GM18499 (cell line): ENCODE measurements around the gene PHF20.
"Not testable (repeated sequence)": the region's sequence is repeated elsewhere in the genome, so short reads cannot be mapped to it uniquely, and the experiment has no call there.

Source experiments
- ATAC-seq: cut with Tn5 transposase; IDR thresholded peaks from one replicate; pipeline ENCODE4 v1.9.1; 2021; ENCODE audit warnings: moderate number of reproducible peaks; ENCODE audit not compliant: insufficient read depth, unreplicated experiment

Gene PHF20

DNA sequence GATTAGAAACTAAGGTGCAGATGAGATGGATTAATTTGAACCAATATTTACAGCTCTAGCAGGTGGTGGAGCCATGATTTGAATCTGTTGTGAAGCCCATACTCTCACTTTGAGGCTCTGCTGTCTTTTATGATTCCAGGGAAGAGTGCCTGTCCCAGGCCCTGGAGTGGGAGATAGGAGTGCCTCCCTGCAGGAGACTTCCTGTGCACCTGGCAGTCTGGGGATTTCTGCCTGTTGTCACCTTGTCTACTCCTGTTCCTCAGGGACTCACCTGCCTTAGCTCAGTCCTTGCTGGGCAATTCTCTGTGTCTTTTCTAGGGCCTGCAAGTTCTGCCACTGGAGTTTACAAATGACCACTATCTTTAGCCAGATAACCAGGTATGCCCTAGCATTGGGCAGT lies 136.2 kb downstream of the PHF20 start:
- ATAC-seq: no peak

DNA sequence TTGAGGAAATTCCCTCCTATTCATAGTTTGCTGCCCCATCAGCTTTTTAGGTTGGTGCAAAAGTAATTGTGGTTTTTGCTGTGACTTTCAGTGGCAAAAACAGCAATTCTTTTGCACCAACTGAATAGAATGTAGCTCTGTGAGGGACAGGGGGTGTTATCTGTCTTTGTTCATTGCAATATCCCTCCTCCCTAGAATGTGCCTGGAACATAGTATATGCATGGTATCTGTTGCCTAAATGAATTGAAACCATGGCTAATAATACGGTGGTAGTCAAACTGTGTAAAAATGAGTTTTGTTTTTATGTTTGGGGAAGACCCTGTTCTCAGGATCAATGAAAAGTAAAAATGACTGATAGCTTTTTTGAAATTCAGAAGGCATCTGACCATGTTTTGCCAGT lies 137.4 kb downstream of the PHF20 start:
- no peak for ATAC-seq

DNA sequence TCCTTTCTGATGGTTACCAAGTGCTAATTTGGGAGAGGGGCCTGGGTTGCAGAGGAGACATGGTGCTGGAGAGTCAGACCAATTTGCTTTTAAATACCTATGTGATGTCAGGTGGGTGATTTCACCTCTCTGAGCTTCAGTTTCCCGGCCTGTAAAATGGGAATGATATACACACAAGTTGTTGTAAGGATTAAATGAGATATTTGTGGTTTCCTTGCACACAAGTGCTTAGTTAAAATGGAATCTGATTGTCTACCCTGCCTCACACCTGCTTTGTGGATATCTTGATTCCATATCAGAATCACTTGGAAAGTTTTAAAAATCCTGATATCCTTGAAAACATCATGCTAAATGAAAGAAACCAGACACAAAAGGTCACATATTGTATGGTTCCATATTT lies 138.0 kb downstream of the PHF20 start:
- ATAC-seq: no peak

- ATAC-seq: no peak
Measured at GRCh38 chr20:35910254-35910653, 138.4 kb downstream of the PHF20 start.

GRCh38 chr20:35912881-35913280 lies 141.1 kb downstream of the PHF20 start:
- no peak for ATAC-seq

DNA sequence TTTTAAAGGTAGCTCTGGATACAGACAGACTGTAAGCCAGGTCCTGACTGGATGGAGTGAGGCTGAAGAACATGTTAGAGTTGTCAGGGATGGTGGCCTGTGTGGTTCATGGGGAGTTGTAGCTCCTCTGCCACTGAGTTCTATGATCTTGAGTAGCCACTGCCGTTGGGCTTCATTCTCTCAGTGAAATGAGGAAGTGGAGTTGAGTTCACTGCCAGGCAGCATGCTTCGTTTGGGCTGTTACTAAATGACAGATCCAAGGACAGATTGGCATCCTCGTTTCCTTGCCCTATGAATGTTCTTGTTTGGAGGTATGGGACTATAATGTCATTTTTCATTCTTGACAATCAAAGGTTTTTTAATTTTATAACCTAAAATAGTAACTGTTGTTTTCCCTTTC lies 145.3 kb downstream of the PHF20 start:
- ATAC-seq: no peak

- ATAC-seq: no peak
Measured at GRCh38 chr20:35918021-35918420, 146.2 kb downstream of the PHF20 start.

GRCh38 chr20:35920523-35920922 lies 148.7 kb downstream of the PHF20 start:
- ATAC-seq: no peak

GRCh38 chr20:35929301-35929700 lies 157.5 kb downstream of the PHF20 start:
- no peak for ATAC-seq

DNA sequence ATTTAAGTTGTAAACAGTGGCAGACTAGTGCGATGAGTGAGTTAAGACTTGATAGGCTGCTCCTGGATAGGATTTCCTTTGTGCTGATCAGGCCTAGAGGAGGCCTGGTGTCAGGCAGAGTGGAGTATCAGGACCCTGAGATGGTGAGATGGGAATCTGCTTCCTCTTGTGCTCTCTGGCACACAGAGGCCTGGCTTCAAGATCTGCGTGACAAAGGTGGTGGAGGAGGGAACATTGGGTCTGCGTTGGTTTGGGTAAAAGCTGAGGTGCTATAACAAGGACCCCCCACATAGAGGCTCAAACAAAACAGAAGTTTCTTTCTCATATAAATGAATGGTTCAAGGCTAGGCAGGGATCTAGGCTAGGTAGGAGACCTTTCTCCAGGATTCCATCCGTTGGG lies 162.2 kb downstream of the PHF20 start:
- ATAC-seq: no peak

DNA sequence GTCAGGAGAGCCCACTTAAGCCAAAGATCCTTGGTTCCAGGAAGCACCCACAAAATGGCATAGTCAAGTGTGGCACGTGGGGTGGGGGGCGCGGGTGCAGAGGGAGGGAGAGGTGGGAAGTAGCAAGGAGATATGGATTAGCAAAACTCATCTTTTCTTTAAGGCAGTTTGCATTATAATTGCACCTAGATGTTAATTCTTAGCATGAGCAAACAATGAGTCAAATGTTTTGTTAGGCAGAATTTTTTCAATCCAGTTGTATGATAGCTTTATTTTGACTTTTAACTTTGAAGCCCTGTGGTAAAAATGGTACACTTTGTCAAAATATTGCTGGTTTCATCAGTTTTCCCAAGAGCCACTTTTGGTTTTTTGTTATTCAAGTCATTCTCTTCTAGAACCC lies 167.4 kb downstream of the PHF20 start:
- no peak for ATAC-seq

DNA sequence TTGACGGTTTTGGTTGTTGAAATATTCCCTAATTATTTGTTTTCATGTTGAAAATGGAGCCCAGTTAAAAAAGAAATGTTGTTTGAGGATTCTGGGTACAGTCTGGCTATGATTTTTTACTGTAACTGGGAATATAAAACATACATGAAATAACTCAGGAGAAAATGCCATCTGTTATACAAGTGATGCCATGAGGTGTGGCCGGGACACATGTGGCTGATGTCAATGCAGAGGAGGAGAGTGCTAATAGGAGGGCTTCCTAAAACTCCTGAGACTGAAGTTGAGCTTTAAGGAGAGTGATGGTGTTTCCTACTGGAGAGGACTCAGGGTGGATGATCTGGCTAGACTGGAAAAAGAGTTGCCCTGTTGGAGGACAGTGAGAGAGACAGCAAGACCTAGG lies 169.8 kb downstream of the PHF20 start:
- ATAC-seq: no peak

GRCh38 chr20:35942243-35942642 lies 170.4 kb downstream of the PHF20 start:
- no peak for ATAC-seq

GRCh38 chr20:35947489-35947888 lies 175.7 kb downstream of the PHF20 start:
- no peak for ATAC-seq

GRCh38 chr20:35947907-35948306 lies 176.1 kb downstream of the PHF20 start:
- no peak for ATAC-seq

GRCh38 chr20:35950093-35950492 lies 178.3 kb downstream of the PHF20 start:
- ATAC-seq: no peak

GRCh38 chr20:35952080-35952479 lies 180.3 kb downstream of the PHF20 start:
- not testable (repeated sequence) for ATAC-seq

- ATAC-seq: no peak
Measured at GRCh38 chr20:35952480-35953386, 180.9 kb downstream of the PHF20 start.

DNA sequence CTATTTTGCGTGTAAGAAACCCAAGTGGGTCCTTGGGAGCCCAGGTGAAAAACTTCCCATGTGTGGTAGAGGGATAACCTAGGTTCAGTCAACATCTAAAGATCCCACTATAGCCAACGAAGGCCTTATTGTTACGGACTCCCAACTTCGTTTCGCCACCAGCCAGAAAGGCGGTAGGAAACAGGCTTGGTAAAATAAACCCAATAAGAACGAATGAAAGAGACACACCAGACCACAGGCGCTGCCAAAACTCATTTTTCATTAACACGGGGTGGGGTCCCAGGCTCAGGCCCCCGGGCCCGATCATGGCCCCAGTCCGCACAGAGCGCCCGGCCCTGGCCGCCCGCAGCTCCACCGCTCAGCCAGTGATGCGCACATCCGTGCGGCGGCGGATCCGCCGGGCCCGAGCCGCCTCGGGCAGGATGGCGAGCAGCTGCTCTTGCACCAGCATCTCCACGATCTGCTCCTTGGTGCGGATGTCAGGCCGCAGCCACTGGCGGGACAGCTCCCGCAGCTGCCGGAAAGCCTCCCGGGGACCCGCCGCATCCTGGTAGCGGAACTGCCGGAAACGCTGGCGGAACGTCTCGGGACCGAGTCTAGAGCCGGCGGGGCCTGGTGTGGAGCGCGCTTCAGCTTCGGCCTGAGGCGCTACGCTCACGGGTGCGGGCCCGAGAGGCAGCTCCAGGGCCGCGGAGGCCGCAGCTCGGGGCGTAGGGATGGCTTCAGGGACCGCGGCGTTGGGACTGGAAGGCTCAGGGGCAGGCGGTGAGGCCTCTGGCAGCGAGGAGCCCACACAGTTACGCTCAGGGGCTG lies 181.8 kb downstream of the PHF20 start:
- ATAC-seq: peak; percentile 18

DNA sequence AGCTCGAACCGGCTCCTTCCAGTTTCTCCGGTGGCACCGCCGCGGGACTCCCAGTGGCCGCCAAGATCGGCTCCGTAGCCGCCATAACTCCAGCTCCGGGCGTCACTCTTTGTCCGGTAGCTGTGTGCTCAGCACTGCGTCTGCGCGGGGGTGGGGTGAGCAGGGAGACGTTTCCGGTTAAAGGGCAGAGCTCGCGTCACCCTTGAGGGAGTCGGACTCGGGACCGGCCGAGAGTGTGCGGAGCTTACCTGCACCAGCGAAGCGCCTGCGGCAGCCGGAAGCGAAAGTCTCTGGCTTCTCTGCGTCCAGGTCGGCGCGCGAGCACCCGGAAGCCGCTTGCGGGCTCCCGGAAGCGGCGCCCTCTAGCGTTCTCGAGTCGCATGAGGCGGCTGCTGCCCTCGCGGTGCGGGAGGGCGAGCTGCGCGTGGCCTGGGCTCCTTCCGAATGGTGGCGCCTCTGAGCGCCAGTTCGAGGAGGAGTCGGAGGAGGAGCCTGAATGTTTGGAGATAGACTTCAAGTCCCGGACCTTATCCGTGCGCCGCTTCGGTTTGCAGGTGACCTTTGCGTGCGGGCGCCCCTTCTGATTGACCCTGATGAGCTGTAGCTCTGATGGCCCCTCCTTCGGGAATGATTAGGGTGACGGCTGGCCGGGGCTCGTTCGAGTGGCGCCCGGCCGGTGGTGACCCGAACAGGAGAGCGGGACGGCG lies 182.5 kb downstream of the PHF20 start, which contains the start of gene SCAND1:
TSS of gene SCAND1 (minus strand) at position 303 of the 707 bp plus-strand sequence. CDS start at position 85, 218 bp downstream.
- peak; percentile 71 for ATAC-seq

- peak; percentile 20 for ATAC-seq
Measured at GRCh38 chr20:35954907-35955251, 183.1 kb downstream of the PHF20 start.
